K562 (cell line): ENCODE measurements around the gene TXNRD2. TPM values are rescaled to one million over a fixed set of nuclear protein-coding genes. Genes with fewer than 3 reads are reported as not detected.

Source experiments
- HDGF ChIP-seq: fragments of 450-650 bp; IDR thresholded peaks from 2 replicates; pipeline ENCODE4 v1.6.1; 2016
- MYBL2 ChIP-seq, 2 experiments: fragments of 450-650 bp in 1 of 2; sonication (generic) in 1 of 2; formaldehyde crosslinking in 1 of 2; IDR thresholded peaks; 2 replicates each; pipeline versions ENCODE4 v1.6.1 to v1.8.1; 2017 to 2022; ENCODE audit warnings: borderline replicate concordance in 1 of 2, inconsistent platforms in 1 of 2, low read depth in 1 of 2, mild to moderate bottlenecking in 1 of 2, missing genetic modification reagents in 1 of 2, moderate library complexity in 1 of 2
- ZNF76 ChIP-seq: fragments of 250-450 bp; sonication (Bioruptor Pico); IDR thresholded peaks from 2 replicates; pipeline ENCODE4 v1.4.0; 2020; ENCODE audit warnings: mild to moderate bottlenecking, moderate library complexity, borderline replicate concordance
- polyA plus RNA-seq, 8 experiments: library from polyadenylated mRNA; depleted of rRNA in 4 of 8; stranded (reverse) in 5 of 8; unstranded in 3 of 8; fragments of >200 nt; fragmentation: Nextera tagmentation in 2 of 8; fragmentation: Illumina TruSeq in 1 of 8; extraction: Ambion mirVana in 2 of 8; extraction: Trizol in 1 of 8; gene quantifications; 2 replicates each; pipeline versions ENCODE4 v1.2.1 to v1.2.3, GENCODE V29; 2011 to 2014; ENCODE audit warnings: inconsistent platforms in 1 of 8, missing spikeins in 1 of 8
- total RNA-seq, 7 experiments: library from RNA; depleted of rRNA in 6 of 7; stranded (reverse); fragments of >200 nt in 6 of 7; fragmentation: Illumina TruSeq in 2 of 7; extraction: Trizol in 2 of 7; gene quantifications; 2 replicates each; pipeline versions ENCODE4 v1.2.1 to v1.2.3, GENCODE V29; 2011 to 2021; ENCODE audit warnings: low replicate concordance in 1 of 7
- TF ChIP-seq, protein P1 (sequence below), 2 experiments: fragments of 450-650 bp; formaldehyde crosslinking in 1 of 2; IDR thresholded peaks; 2 replicates each; pipeline versions ENCODE4 v1.4.0 to v1.6.1; 2014 to 2020; ENCODE audit warnings: mild to moderate bottlenecking in 2 of 2, borderline replicate concordance in 1 of 2, low read depth in 1 of 2
- TF ChIP-seq, protein P2 (sequence below): sonication (generic); formaldehyde crosslinking; IDR thresholded peaks from 2 replicates; pipeline ENCODE4 v1.8.1; 2022; ENCODE audit warnings: missing genetic modification reagents

Gene TXNRD2
- total and polyA plus RNA-seq, 9 of the 15 experiments (the other 6 are each of a cell fraction or from before 2014, with no cell fraction given) = 3.3 to 80.2 (median 49.4) TPM

DNA sequence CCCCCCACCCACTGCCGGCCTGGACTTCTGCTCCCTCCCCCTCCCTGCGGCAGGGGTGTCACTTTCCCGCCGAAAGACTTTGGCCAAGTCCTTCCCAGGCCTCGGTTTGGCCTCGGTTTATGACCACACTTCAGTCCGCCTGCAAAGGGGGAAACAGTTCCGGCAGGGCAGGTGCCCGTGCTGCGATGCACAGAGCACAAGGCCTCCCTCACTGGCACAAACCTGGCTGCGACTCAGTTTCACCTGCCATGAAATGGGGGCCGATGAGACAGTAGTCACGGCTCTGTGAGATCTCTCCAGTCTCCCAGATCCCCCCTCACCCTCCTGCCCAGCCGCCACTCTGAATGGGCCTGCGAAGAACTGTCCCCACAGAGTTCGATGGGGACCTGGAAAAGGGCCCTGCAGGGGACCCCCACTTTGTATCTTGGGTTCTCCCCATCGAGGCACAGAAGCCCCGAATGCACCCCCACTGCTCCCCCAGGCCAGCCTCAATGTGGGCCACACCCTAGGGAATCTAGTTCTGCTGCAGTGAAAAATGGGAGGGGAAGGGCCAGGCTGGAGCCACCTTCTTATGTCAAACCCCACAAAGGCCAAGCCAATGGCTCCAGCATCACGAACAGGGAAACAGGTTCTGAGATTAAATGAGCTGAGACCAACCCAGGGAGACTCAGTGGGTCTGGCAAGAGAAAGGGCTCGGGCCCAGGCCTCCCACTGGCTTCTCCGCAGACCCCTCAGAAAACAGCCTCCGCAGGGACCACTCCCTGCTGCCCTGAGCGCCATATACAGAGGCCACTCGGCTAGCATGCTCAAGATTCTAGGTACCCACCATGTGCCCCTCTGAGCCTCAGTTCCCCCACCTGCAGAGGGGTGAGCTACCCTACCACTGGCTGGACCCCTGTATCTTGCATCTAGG is 46.0 kb upstream of the TXNRD2 start (continued):
- TF ChIP-seq MYBL2 (IDR thresholded peaks at IDR 0.05; ENCODE audit: low read depth) (no peak), MYBL2 (CRISPR knock-in tag; IDR thresholded peaks at IDR 0.05; ENCODE audit: borderline replicate concordance) (no peak), ZNF76 (CRISPR knock-in tag) (no peak), HDGF (peak; percentile 79; the same call in 1 of the 2 replicates)
- TF ChIP-seq, protein P1, sequence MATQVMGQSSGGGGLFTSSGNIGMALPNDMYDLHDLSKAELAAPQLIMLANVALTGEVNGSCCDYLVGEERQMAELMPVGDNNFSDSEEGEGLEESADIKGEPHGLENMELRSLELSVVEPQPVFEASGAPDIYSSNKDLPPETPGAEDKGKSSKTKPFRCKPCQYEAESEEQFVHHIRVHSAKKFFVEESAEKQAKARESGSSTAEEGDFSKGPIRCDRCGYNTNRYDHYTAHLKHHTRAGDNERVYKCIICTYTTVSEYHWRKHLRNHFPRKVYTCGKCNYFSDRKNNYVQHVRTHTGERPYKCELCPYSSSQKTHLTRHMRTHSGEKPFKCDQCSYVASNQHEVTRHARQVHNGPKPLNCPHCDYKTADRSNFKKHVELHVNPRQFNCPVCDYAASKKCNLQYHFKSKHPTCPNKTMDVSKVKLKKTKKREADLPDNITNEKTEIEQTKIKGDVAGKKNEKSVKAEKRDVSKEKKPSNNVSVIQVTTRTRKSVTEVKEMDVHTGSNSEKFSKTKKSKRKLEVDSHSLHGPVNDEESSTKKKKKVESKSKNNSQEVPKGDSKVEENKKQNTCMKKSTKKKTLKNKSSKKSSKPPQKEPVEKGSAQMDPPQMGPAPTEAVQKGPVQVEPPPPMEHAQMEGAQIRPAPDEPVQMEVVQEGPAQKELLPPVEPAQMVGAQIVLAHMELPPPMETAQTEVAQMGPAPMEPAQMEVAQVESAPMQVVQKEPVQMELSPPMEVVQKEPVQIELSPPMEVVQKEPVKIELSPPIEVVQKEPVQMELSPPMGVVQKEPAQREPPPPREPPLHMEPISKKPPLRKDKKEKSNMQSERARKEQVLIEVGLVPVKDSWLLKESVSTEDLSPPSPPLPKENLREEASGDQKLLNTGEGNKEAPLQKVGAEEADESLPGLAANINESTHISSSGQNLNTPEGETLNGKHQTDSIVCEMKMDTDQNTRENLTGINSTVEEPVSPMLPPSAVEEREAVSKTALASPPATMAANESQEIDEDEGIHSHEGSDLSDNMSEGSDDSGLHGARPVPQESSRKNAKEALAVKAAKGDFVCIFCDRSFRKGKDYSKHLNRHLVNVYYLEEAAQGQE (IDR thresholded peaks at IDR 0.05; ENCODE audit: borderline replicate concordance) = no peak
- TF ChIP-seq, protein P1 (CRISPR knock-in tag; IDR thresholded peaks at IDR 0.05; ENCODE audit: low read depth) = no peak
- TF ChIP-seq, protein P2, sequence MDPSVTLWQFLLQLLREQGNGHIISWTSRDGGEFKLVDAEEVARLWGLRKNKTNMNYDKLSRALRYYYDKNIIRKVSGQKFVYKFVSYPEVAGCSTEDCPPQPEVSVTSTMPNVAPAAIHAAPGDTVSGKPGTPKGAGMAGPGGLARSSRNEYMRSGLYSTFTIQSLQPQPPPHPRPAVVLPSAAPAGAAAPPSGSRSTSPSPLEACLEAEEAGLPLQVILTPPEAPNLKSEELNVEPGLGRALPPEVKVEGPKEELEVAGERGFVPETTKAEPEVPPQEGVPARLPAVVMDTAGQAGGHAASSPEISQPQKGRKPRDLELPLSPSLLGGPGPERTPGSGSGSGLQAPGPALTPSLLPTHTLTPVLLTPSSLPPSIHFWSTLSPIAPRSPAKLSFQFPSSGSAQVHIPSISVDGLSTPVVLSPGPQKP (CRISPR knock-in tag) = no peak
